HEK293 (cell line): ENCODE measurements around the gene ZNF224.

Source experiments
- HOXD13 ChIP-seq: sonication (generic); formaldehyde crosslinking; IDR thresholded peaks from 2 replicates; pipeline ENCODE4 v1.8.0; 2022; ENCODE audit warnings: missing genetic modification reagents, borderline replicate concordance
- KLF16 ChIP-seq: fragments of 450-650 bp; formaldehyde crosslinking; IDR thresholded peaks from 2 replicates; pipeline ENCODE4 v1.5.1; 2017; ENCODE audit warnings: missing biosample characterization, missing genetic modification characterization
- TRIM28 ChIP-seq: IDR thresholded peaks from 2 replicates; pipeline ENCODE4 v1.6.1; 2011; ENCODE audit warnings: low read length, control low read depth, borderline replicate concordance
- YY1 ChIP-seq: fragments of 450-650 bp; formaldehyde crosslinking; IDR thresholded peaks from 2 replicates; pipeline ENCODE4 v1.5.1; 2018; ENCODE audit warnings: missing biosample characterization, missing genetic modification characterization
- ZBTB1 ChIP-seq: fragments of 450-650 bp; formaldehyde crosslinking; IDR thresholded peaks from 2 replicates; pipeline ENCODE4 v1.5.1; 2016; ENCODE audit warnings: missing biosample characterization, missing genetic modification characterization
- ZBTB44 ChIP-seq: fragments of 450-650 bp; IDR thresholded peaks from 2 replicates; pipeline ENCODE4 v1.5.1; 2018; ENCODE audit warnings: missing biosample characterization, mild to moderate bottlenecking, missing genetic modification characterization
- ZBTB49 ChIP-seq: fragments of 450-650 bp; formaldehyde crosslinking; IDR thresholded peaks from 2 replicates; pipeline ENCODE4 v1.5.1; 2016; ENCODE audit warnings: missing biosample characterization, missing genetic modification characterization, low read depth
- ZBTB6 ChIP-seq: fragments of 450-650 bp; formaldehyde crosslinking; IDR thresholded peaks from 2 replicates; pipeline ENCODE4 v1.5.1; 2017; ENCODE audit warnings: missing biosample characterization, missing genetic modification characterization
- ZFP69B ChIP-seq: fragments of 450-650 bp; formaldehyde crosslinking; IDR thresholded peaks from 2 replicates; pipeline ENCODE4 v1.5.1; 2016; ENCODE audit warnings: missing biosample characterization, missing genetic modification characterization
- ZNF114 ChIP-seq: fragments of 450-650 bp; formaldehyde crosslinking; IDR thresholded peaks from 2 replicates; pipeline ENCODE4 v1.5.0; 2017; ENCODE audit warnings: missing biosample characterization, missing genetic modification characterization
- ZNF174 ChIP-seq: fragments of 450-650 bp; formaldehyde crosslinking; IDR thresholded peaks from 2 replicates; pipeline ENCODE4 v1.5.0; 2017; ENCODE audit warnings: missing biosample characterization, mild to moderate bottlenecking, missing genetic modification characterization
- ZNF211 ChIP-seq: fragments of 450-650 bp; formaldehyde crosslinking; IDR thresholded peaks from 2 replicates; pipeline ENCODE4 v1.5.1; 2016; ENCODE audit warnings: low read depth, missing biosample characterization, missing genetic modification characterization
- ZNF214 ChIP-seq: fragments of 450-650 bp; formaldehyde crosslinking; IDR thresholded peaks from 2 replicates; pipeline ENCODE4 v1.5.1; 2017; ENCODE audit warnings: missing biosample characterization, mild to moderate bottlenecking, missing genetic modification characterization, borderline replicate concordance
- ZNF274 ChIP-seq, 2 experiments: fragments of 200-500 bp in 1 of 2; fragments of 450-650 bp in 1 of 2; sonication (Bioruptor generic) in 1 of 2; formaldehyde crosslinking in 1 of 2; IDR thresholded peaks; 2 replicates each; pipeline versions ENCODE4 v1.5.1 to v1.6.1; 2014 to 2016; ENCODE audit warnings: borderline replicate concordance in 1 of 2, inconsistent platforms in 1 of 2, low read length in 1 of 2, missing biosample characterization in 1 of 2, missing genetic modification characterization in 1 of 2
- ZNF324 ChIP-seq: fragments of 450-650 bp; formaldehyde crosslinking; IDR thresholded peaks from 2 replicates; pipeline ENCODE4 v1.5.1; 2016; ENCODE audit warnings: missing biosample characterization, missing genetic modification characterization
- ZNF354C ChIP-seq: fragments of 450-650 bp; formaldehyde crosslinking; IDR thresholded peaks from 2 replicates; pipeline ENCODE4 v1.5.1; 2016; ENCODE audit warnings: missing biosample characterization, missing genetic modification characterization, low read depth, borderline replicate concordance
- ZNF394 ChIP-seq: fragments of 450-650 bp; formaldehyde crosslinking; IDR thresholded peaks from 2 replicates; pipeline ENCODE4 v1.5.1; 2016; ENCODE audit warnings: missing biosample characterization, missing genetic modification characterization, mild to moderate bottlenecking, moderate library complexity, borderline replicate concordance
- ZNF501 ChIP-seq: fragments of 450-650 bp; formaldehyde crosslinking; IDR thresholded peaks from 2 replicates; pipeline ENCODE4 v1.5.1; 2016; ENCODE audit warnings: missing biosample characterization, missing genetic modification characterization
- ZNF518A ChIP-seq: fragments of 450-650 bp; formaldehyde crosslinking; conservative IDR thresholded peaks from 2 replicates; pipeline ENCODE4 v1.5.1; 2016; ENCODE audit warnings: low read depth, missing biosample characterization, missing genetic modification characterization
- ZNF548 ChIP-seq: fragments of 450-650 bp; formaldehyde crosslinking; IDR thresholded peaks from 2 replicates; pipeline ENCODE4 v1.5.1; 2016; ENCODE audit warnings: missing biosample characterization, missing genetic modification characterization
- ZNF571 ChIP-seq: fragments of 450-650 bp; formaldehyde crosslinking; IDR thresholded peaks from 2 replicates; pipeline ENCODE4 v1.5.0; 2017; ENCODE audit warnings: missing biosample characterization, missing genetic modification characterization
- ZNF610 ChIP-seq: fragments of 450-650 bp; formaldehyde crosslinking; IDR thresholded peaks from 2 replicates; pipeline ENCODE4 v1.5.1; 2016; ENCODE audit warnings: missing biosample characterization, missing genetic modification characterization, borderline replicate concordance
- ZNF624 ChIP-seq: fragments of 450-650 bp; formaldehyde crosslinking; IDR thresholded peaks from 2 replicates; pipeline ENCODE4 v1.5.1; 2017; ENCODE audit warnings: missing biosample characterization, missing genetic modification characterization
- ZNF658 ChIP-seq: fragments of 450-650 bp; formaldehyde crosslinking; IDR thresholded peaks from 2 replicates; pipeline ENCODE4; 2016; ENCODE audit warnings: missing biosample characterization, missing genetic modification characterization
- ZNF777 ChIP-seq: fragments of 450-650 bp; formaldehyde crosslinking; IDR thresholded peaks from 2 replicates; pipeline ENCODE4 v1.5.1; 2017; ENCODE audit warnings: missing biosample characterization, missing genetic modification characterization, borderline replicate concordance
- ZNF785 ChIP-seq: fragments of 450-650 bp; formaldehyde crosslinking; IDR thresholded peaks from 2 replicates; pipeline ENCODE4 v1.5.1; 2016; ENCODE audit warnings: missing biosample characterization, missing genetic modification characterization
- ZSCAN5A ChIP-seq: fragments of 450-650 bp; formaldehyde crosslinking; IDR thresholded peaks from 2 replicates; pipeline ENCODE4 v1.5.1; 2016; ENCODE audit warnings: missing biosample characterization, missing genetic modification characterization

ZNF224 gene

GRCh38 chr19:44093931-44094765 is at the start of gene ZNF224 (continued):
- TF ChIP-seq YY1 (tag by site-specific recombination) (peak; percentile 21; the same call in 1 of the 2 replicates), ZNF501 (peak; percentile 83), ZNF114 (tag by site-specific recombination) (no peak), ZBTB44 (tag by site-specific recombination) (peak; percentile 78), TRIM28 (peak; percentile 65; the same call in 1 of the 2 replicates), ZNF548 (no peak), KLF16 (tag by site-specific recombination) (peak; percentile 49; the same call in 1 of the 2 replicates), ZNF214 (tag by site-specific recombination) (no peak), ZNF174 (tag by site-specific recombination) (no peak), ZNF394 (peak; percentile 82), ZNF610 (tag by site-specific recombination) (peak; percentile 70; the same call in 1 of the 2 replicates), ZNF354C (tag by site-specific recombination) (no peak), ZNF777 (tag by site-specific recombination) (no peak), ZBTB1 (tag by site-specific recombination) (no peak), ZNF658 (no peak), ZNF324 (peak; percentile 25), ZFP69B (tag by site-specific recombination) (peak; percentile 17; the same call in 1 of the 2 replicates), ZNF211 (tag by site-specific recombination) (no peak), ZNF518A (tag by site-specific recombination) (peak; percentile 73), ZSCAN5A (no peak), ZBTB6 (tag by site-specific recombination) (peak; percentile 40; the same call in 1 of the 2 replicates), HOXD13 (CRISPR knock-in tag) (no peak), ZNF785 (peak; percentile 76; the same call in 1 of the 2 replicates), ZNF624 (tag by site-specific recombination) (no peak), ZBTB49 (no peak), ZNF571 (tag by site-specific recombination) (no peak), ZNF274 (IDR thresholded peaks at IDR 0.05; ENCODE audit: low read length) (no peak), ZNF274 (tag by site-specific recombination; IDR thresholded peaks at IDR 0.05; ENCODE audit: borderline replicate concordance) (no peak)
